SU-DHL-6 (cell line): ENCODE results near the gene KIZ.

Source experiments
- H2AFZ ChIP-seq: fragments of 200-600 bp; sonication (generic); 2 replicates; pipeline ENCODE4 v1.6.1; 2014; ENCODE audit warnings: low read depth, mild to moderate bottlenecking, moderate library complexity, mixed read lengths, antibody characterized with exemption, low read length; ENCODE audit not compliant: severe bottlenecking
- H3F3A ChIP-seq: fragments of 200-600 bp; shearing (Covaris generic); 2 replicates; pipeline ENCODE4 v1.6.0; 2016; ENCODE audit warnings: antibody characterized with exemption, mild to moderate bottlenecking; ENCODE audit not compliant: insufficient read depth
- H3K27ac ChIP-seq: fragments of 200-600 bp; sonication (generic); 2 replicates; pipeline ENCODE4 v1.5.1; 2016; ENCODE audit warnings: low read depth, mild to moderate bottlenecking, low read length, moderate library complexity, mixed read lengths
- H3K27me3 ChIP-seq: fragments of 200-600 bp; sonication (generic), shearing (Covaris generic); 2 replicates; pipeline ENCODE4 v1.6.0; 2014; ENCODE audit warnings: mild to moderate bottlenecking, low read length
- H3K36me3 ChIP-seq: fragments of 200-600 bp; sonication (generic); 2 replicates; pipeline ENCODE4 v1.6.1; 2014; ENCODE audit warnings: mild to moderate bottlenecking, low read length, mixed read lengths
- H3K4me2 ChIP-seq: fragments of 300-600, 200-600 bp; shearing (Covaris generic), sonication (generic); 2 replicates; pipeline ENCODE4 v1.6.0; 2014; ENCODE audit warnings: low read length, low read depth, mild to moderate bottlenecking; ENCODE audit not compliant: poor library complexity, severe bottlenecking
- H3K4me3 ChIP-seq: fragments of 200-600 bp; sonication (generic); 2 replicates; pipeline ENCODE4 v1.5.1; 2014; ENCODE audit warnings: antibody characterized with exemption, low read length, mild to moderate bottlenecking, mixed read lengths; ENCODE audit not compliant: insufficient read depth, poor library complexity, severe bottlenecking
- H3K79me2 ChIP-seq: fragments of 200-600 bp; sonication (generic); 2 replicates; pipeline ENCODE4 v1.6.1; 2014; ENCODE audit warnings: mild to moderate bottlenecking, low read length, moderate library complexity; ENCODE audit not compliant: insufficient read depth
- H3K9ac ChIP-seq: fragments of 200-600 bp; sonication (generic); 2 replicates; pipeline ENCODE4 v1.7.0; 2014; ENCODE audit warnings: mild to moderate bottlenecking, low read length
- H3K9me2 ChIP-seq: fragments of 200-600 bp; sonication (generic); replicated peaks from 2 replicates; pipeline ENCODE4 v1.6.1; 2014; ENCODE audit warnings: low read length; ENCODE audit not compliant: insufficient read depth
- H3K9me3 ChIP-seq: fragments of 200-600 bp; sonication (generic); 2 replicates; pipeline ENCODE4 v1.6.1; 2014; ENCODE audit warnings: low read length, mixed read lengths; ENCODE audit not compliant: insufficient read depth
- H4K20me1 ChIP-seq: fragments of 200-600 bp; sonication (generic); 2 replicates; pipeline ENCODE4 v1.6.1; 2014; ENCODE audit warnings: low read depth, mild to moderate bottlenecking, antibody characterized with exemption, low read length, moderate library complexity, mixed read lengths
- EZH2phosphoT487 ChIP-seq: fragments of 200-600 bp; sonication (generic), shearing (Covaris generic); conservative IDR thresholded peaks from 2 replicates; pipeline ENCODE4 v1.6.1; 2018; ENCODE audit warnings: mild to moderate bottlenecking, antibody characterized with exemption, low read length, moderate library complexity, mixed read lengths
- TF ChIP-seq, protein P1 (sequence below): fragments of 200-600 bp; sonication (generic); IDR thresholded peaks from one replicate; pipeline ENCODE4 v1.5.1; 2017; ENCODE audit warnings: antibody characterized with exemption, mild to moderate bottlenecking, low read length, moderate library complexity; ENCODE audit not compliant: insufficient read depth, poor library complexity, severe bottlenecking

KIZ gene

DNA sequence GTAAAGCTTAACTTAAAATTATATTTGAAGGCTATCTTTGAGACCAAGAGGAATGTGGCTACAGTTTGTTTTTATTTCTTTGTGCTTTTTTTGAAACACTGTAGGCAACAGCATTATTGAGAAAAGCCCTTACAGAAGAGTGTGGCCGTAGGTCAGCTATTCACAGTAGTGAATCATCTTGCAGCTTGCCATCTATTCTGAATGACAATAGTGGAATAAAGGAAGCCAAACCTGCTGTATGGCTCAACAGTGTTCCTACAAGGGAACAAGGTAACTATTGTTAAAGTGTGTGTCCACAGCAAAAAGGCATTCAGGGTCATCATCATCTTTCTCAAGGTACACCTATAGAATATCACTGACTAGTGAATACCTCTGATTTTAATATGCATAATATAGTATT lies 88.5 kb downstream of the KIZ start:
- Histone ChIP-seq H3F3A (no peaks in the 10 kb centered on the region), H3K4me3 (no peak overlapping the region), H3K9me2 (no peaks in the 10 kb centered on the region), H3K27me3 (no peaks in the 10 kb centered on the region), H3K9ac (no peak overlapping the region), H3K9me3 (no peaks in the 10 kb centered on the region), H3K36me3 (no peaks in the 10 kb centered on the region), H4K20me1 (no peaks in the 10 kb centered on the region), H3K27ac (no peak overlapping the region), H3K79me2 (no peaks in the 10 kb centered on the region), H3K4me2 (no peak overlapping the region), H2AFZ (no peak overlapping the region)
- TF ChIP-seq EZH2phosphoT487, result no peak
- TF ChIP-seq, protein P1, sequence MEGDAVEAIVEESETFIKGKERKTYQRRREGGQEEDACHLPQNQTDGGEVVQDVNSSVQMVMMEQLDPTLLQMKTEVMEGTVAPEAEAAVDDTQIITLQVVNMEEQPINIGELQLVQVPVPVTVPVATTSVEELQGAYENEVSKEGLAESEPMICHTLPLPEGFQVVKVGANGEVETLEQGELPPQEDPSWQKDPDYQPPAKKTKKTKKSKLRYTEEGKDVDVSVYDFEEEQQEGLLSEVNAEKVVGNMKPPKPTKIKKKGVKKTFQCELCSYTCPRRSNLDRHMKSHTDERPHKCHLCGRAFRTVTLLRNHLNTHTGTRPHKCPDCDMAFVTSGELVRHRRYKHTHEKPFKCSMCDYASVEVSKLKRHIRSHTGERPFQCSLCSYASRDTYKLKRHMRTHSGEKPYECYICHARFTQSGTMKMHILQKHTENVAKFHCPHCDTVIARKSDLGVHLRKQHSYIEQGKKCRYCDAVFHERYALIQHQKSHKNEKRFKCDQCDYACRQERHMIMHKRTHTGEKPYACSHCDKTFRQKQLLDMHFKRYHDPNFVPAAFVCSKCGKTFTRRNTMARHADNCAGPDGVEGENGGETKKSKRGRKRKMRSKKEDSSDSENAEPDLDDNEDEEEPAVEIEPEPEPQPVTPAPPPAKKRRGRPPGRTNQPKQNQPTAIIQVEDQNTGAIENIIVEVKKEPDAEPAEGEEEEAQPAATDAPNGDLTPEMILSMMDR, result no peak

DNA sequence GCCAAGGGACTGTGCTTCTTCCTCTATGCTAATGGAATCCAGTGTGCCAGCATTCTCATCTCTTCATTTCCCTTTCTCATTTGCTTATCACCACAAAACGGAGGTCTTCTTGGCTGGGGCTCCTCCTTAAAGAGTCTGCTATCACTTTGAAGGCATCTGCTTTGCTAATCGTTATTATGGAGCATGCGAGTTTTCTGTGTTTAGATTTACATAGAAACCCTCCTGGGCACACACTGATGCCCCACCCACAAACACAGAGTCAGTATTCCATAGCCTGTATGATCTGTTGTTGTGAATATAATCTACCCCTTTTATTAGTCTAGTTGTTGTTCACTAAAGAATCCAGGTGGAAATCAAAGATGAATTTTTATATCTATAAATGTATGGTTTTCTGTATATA lies 93.8 kb downstream of the KIZ start:
- Histone ChIP-seq H3K9ac (no peak overlapping the region), H4K20me1 (no peaks in the 10 kb centered on the region), H3K4me2 (no peak overlapping the region), H3K36me3 (no peaks in the 10 kb centered on the region), H3K9me3 (no peaks in the 10 kb centered on the region), H3F3A (no peaks in the 10 kb centered on the region), H3K27ac (no peak overlapping the region), H2AFZ (no peak overlapping the region), H3K79me2 (no peaks in the 10 kb centered on the region), H3K9me2 (no peaks in the 10 kb centered on the region), H3K27me3 (no peaks in the 10 kb centered on the region), H3K4me3 (no peak overlapping the region)
- no peak for TF ChIP-seq EZH2phosphoT487
- TF ChIP-seq, protein P1, result no peak

DNA sequence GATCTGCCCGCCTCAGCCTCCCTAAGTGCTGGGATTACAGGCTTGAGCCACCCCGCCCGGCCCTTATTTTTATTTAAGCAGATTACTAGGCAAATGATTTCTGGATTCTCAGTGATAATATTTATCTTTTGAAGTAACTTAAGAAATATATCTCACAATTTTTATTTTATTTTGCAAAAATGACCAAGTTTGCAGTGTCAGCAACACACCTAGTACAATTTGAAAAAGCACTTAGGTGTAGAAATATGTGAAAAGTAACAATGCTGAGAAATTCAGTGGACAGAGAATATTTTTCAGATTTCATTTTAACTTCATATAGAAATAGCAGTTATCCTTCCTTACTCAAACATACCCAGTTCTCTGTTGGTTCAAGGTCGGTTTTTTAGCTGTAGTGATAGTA lies 98.3 kb downstream of the KIZ start:
- no peaks in the 10 kb centered on the region for H3K79me2 ChIP-seq
- H2AFZ ChIP-seq, result no peak overlapping the region
- H3K9me3 ChIP-seq, result no peaks in the 10 kb centered on the region
- H3K27ac ChIP-seq, result no peak overlapping the region
- no peaks in the 10 kb centered on the region for H4K20me1 ChIP-seq
- no peaks in the 10 kb centered on the region for H3F3A ChIP-seq
- H3K4me3 ChIP-seq, result no peak overlapping the region
- H3K36me3 ChIP-seq, result no peaks in the 10 kb centered on the region
- H3K27me3 ChIP-seq, result no peaks in the 10 kb centered on the region
- TF ChIP-seq, protein P1, result no peak
- TF ChIP-seq EZH2phosphoT487, result no peak
- no peak overlapping the region for H3K9ac ChIP-seq
- H3K4me2 ChIP-seq, result no peak overlapping the region
- no peaks in the 10 kb centered on the region for H3K9me2 ChIP-seq
